ENCODE measurements around the gene ANKRD23. TPM values are rescaled to one million over a fixed set of nuclear protein-coding genes. Genes with fewer than 3 reads are reported as not detected.

The ANKRD23 gene
- total RNA-seq (1.0 and 1.3 TPM in 2 replicates), polyA plus RNA-seq (0.41 and 0.70 TPM in 2 replicates), polyA minus RNA-seq (ENCODE audit: low replicate concordance) (0.30 and 2.1 TPM in 2 replicates)
- 0.58 and 0.73 TPM in 2 replicates for polyA plus RNA-seq (2012)

GRCh38 chr2:96843538-96844268, at the start of gene ANKRD23:
Gene ANKRD23, minus strand, starts transcription at chr2:96844021. Its CDS starts 29 bp downstream, at chr2:96843992.
- H3K27ac ChIP-seq (ENCODE audit: insufficient read depth, low read length), result no peak within 1 kb of the TSS
- no peak within 1 kb of the TSS for H3K9ac ChIP-seq (ENCODE audit: insufficient read depth, low read length)
- no peaks in the 10 kb centered on the region for H3K79me2 ChIP-seq (ENCODE audit: control insufficient read depth, insufficient read depth, low read length)
- H4K20me1 ChIP-seq (ENCODE audit: control insufficient read depth, extremely low read depth, insufficient read depth, low read length), result no peaks in the 10 kb centered on the region
- no peaks in the 10 kb centered on the region for H3K4me1 ChIP-seq (ENCODE audit: control insufficient read depth, extremely low read depth, insufficient read depth, low read length)
- H3K4me2 ChIP-seq (ENCODE audit: extremely low read depth, insufficient read depth, low read length), result no peak within 1 kb of the TSS
- H3K4me3 ChIP-seq (replicated peaks in 1 of 4; ENCODE audit: control extremely low read depth in 1 of 4, insufficient read depth in 1 of 4, low read depth in 3 of 4, low read length in 4 of 4), result no peak within 1 kb of the TSS
- no peak within 1 kb of the TSS for H2AFZ ChIP-seq (ENCODE audit: low read length)
- TF ChIP-seq EZH2 (IDR thresholded peaks at IDR 0.05; ENCODE audit: low read length, missing control alignments) (no peak), CTCF (conservative IDR thresholded peaks at IDR 0.05 in 1 of 2, IDR thresholded peaks at IDR 0.05 in 1 of 2; ENCODE audit: low read depth in 1 of 2, low read length in 2 of 2) (no peak)
- H3K36me3 ChIP-seq (ENCODE audit: control insufficient read depth, insufficient read depth, low read length), result no peaks in the 10 kb centered on the region
- DNase-seq (ENCODE audit: low read depth in 2 of 2), result no peak
- H3K27me3 ChIP-seq (ENCODE audit: control insufficient read depth, insufficient read depth, low read length), result no peaks in the 10 kb centered on the region
- H3K9me3 ChIP-seq (ENCODE audit: control insufficient read depth, insufficient read depth, low read depth, low read length), result no peaks in the 10 kb centered on the region

GRCh38 chr2:96891591-96892333, 47.9 kb upstream of the ANKRD23 start:
- H3K9ac ChIP-seq (ENCODE audit: insufficient read depth, low read length), result no peak overlapping the region
- no peaks in the 10 kb centered on the region for H4K20me1 ChIP-seq (ENCODE audit: control insufficient read depth, extremely low read depth, insufficient read depth, low read length)
- DNase-seq (ENCODE audit: low read depth in 2 of 2), result peak; percentile 48 to 57
- no peaks in the 10 kb centered on the region for H3K79me2 ChIP-seq (ENCODE audit: control insufficient read depth, insufficient read depth, low read length)
- H2AFZ ChIP-seq (ENCODE audit: low read length), result no peak overlapping the region
- TF ChIP-seq EZH2 (IDR thresholded peaks at IDR 0.05; ENCODE audit: low read length, missing control alignments) (no peak), CTCF (conservative IDR thresholded peaks at IDR 0.05 in 1 of 2, IDR thresholded peaks at IDR 0.05 in 1 of 2; ENCODE audit: low read depth in 1 of 2, low read length in 2 of 2) (no peak)
- no peaks in the 10 kb centered on the region for H3K27me3 ChIP-seq (ENCODE audit: control insufficient read depth, insufficient read depth, low read length)
- H3K9me3 ChIP-seq (ENCODE audit: control insufficient read depth, insufficient read depth, low read depth, low read length), result no peaks in the 10 kb centered on the region
- H3K27ac ChIP-seq (ENCODE audit: insufficient read depth, low read length), result no peak overlapping the region
- no peak overlapping the region for H3K4me2 ChIP-seq (ENCODE audit: extremely low read depth, insufficient read depth, low read length)
- peaks cover 5% of the 10 kb centered on the region for H3K4me1 ChIP-seq (ENCODE audit: control insufficient read depth, extremely low read depth, insufficient read depth, low read length)
- H3K4me3 ChIP-seq (replicated peaks in 1 of 4; ENCODE audit: control extremely low read depth in 1 of 4, insufficient read depth in 1 of 4, low read depth in 3 of 4, low read length in 4 of 4), result no peak overlapping the region
- H3K36me3 ChIP-seq (ENCODE audit: control insufficient read depth, insufficient read depth, low read length), result no peaks in the 10 kb centered on the region

GRCh38 chr2:96890726-96891385, 47.0 kb upstream of the ANKRD23 start:
- Histone ChIP-seq H3K9ac (ENCODE audit: insufficient read depth, low read length) (no peak overlapping the region), H3K27me3 (ENCODE audit: control insufficient read depth, insufficient read depth, low read length) (no peaks in the 10 kb centered on the region), H3K4me2 (ENCODE audit: extremely low read depth, insufficient read depth, low read length) (no peak overlapping the region), H3K4me1 (ENCODE audit: control insufficient read depth, extremely low read depth, insufficient read depth, low read length) (peaks cover 5% of the 10 kb centered on the region), H3K36me3 (ENCODE audit: control insufficient read depth, insufficient read depth, low read length) (no peaks in the 10 kb centered on the region), H2AFZ (ENCODE audit: low read length) (no peak overlapping the region), H3K4me3 (replicated peaks in 1 of 4; ENCODE audit: control extremely low read depth in 1 of 4, insufficient read depth in 1 of 4, low read depth in 3 of 4, low read length in 4 of 4) (no peak overlapping the region), H3K9me3 (ENCODE audit: control insufficient read depth, insufficient read depth, low read depth, low read length) (no peaks in the 10 kb centered on the region), H4K20me1 (ENCODE audit: control insufficient read depth, extremely low read depth, insufficient read depth, low read length) (no peaks in the 10 kb centered on the region), H3K27ac (ENCODE audit: insufficient read depth, low read length) (no peak overlapping the region), H3K79me2 (ENCODE audit: control insufficient read depth, insufficient read depth, low read length) (no peaks in the 10 kb centered on the region)
- TF ChIP-seq EZH2 (IDR thresholded peaks at IDR 0.05; ENCODE audit: low read length, missing control alignments) (no peak), CTCF (conservative IDR thresholded peaks at IDR 0.05 in 1 of 2, IDR thresholded peaks at IDR 0.05 in 1 of 2; ENCODE audit: low read depth in 1 of 2, low read length in 2 of 2) (no peak)
- DNase-seq (ENCODE audit: low read depth in 2 of 2), result no peak
